ENCODE data around the gene PCDH9. TPM values are rescaled to one million over a fixed set of nuclear protein-coding genes. Genes with fewer than 3 reads are reported as not detected.

The PCDH9 gene
- total and polyA plus RNA-seq, 8 donors = 2.0 to 11.6 (median 3.1) TPM

- Histone ChIP-seq H3K9me3 (no peaks in the 10 kb centered on the region), H3K4me1 (no peaks in the 10 kb centered on the region), H3K36me3 (no peaks in the 10 kb centered on the region), H3K27ac (no peak overlapping the region), H3K27me3 (no peaks in the 10 kb centered on the region), H3K4me3 (no peak overlapping the region)
- DNase-seq = no peak
- TF ChIP-seq CTCF (IDR thresholded peaks at IDR 0.05) = no peak
- intact Hi-C loops (cut with DNase I) = no loop called here
- ATAC-seq = no peak
These were observed 515.3 kb downstream of the PCDH9 start for GRCh38 chr13:66714795-66715194.

DNA sequence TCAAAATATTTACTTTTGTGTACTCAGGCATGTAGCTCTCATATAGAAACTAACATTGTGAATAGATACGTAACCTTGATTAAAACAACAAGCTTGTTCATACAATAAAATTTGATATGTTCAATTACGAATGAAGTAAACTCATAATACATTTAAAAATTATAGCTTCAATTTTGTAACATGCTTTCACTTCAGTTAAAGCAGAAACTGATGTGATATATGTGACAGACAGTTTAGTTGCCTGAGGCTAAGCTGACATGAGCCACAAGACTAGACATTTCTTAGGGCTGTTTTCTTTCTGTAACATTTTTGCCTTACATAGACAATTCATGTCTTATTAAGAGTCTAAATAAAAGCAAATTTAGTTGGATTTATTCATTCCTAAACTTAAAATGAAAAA, 526.0 kb downstream of the PCDH9 start:
- TF ChIP-seq CTCF (IDR thresholded peaks at IDR 0.05) = no peak
- intact Hi-C loops (cut with DNase I) = no loop called here
- no peak overlapping the region for H3K27ac ChIP-seq
- H3K4me3 ChIP-seq = no peak overlapping the region
- DNase-seq (no peak), ATAC-seq (no peak)
- peaks cover 0 to 2% of the 10 kb centered on the region in 2 donors for H3K9me3 ChIP-seq
- no peaks in the 10 kb centered on the region for H3K36me3 ChIP-seq
- no peaks in the 10 kb centered on the region for H3K4me1 ChIP-seq
- no peaks in the 10 kb centered on the region for H3K27me3 ChIP-seq

GRCh38 chr13:66703597-66703996, 526.5 kb downstream of the PCDH9 start:
- Histone ChIP-seq H3K4me1 (no peaks in the 10 kb centered on the region), H3K27me3 (no peaks in the 10 kb centered on the region), H3K4me3 (no peak overlapping the region), H3K9me3 (peaks cover 0 to 2% of the 10 kb centered on the region in 2 donors), H3K27ac (no peak overlapping the region), H3K36me3 (no peaks in the 10 kb centered on the region)
- no peak for TF ChIP-seq CTCF (IDR thresholded peaks at IDR 0.05)
- ATAC-seq = no peak
- intact Hi-C loops (cut with DNase I) = no loop called here
- DNase-seq = no peak

DNA sequence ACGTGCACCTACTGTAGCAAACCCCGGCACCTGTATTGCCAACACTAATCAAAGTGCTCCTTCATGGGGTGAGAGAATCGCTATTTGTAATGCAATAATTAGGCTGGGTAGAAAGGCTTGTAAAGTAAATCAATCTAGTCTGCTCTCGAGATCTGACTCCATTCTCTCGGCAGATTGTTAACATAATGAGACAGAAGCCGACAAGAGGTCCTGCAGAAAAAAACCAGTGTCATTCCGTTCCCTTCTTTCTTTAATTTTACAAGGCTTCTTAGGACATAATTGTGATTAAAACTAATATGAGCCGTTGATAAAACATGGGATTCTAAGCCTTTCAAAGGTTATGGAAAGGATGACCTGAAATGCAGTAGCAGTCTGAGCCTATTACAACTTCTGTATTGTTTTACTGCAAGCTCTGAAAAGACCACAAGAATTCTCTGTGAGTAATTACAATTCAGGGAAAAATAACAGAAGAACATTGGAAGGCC, 530.0 kb downstream of the PCDH9 start:
- ATAC-seq = no peak
- TF ChIP-seq CTCF (IDR thresholded peaks at IDR 0.05) = no peak
- no peaks in the 10 kb centered on the region for H3K4me1 ChIP-seq
- H3K9me3 ChIP-seq = peaks cover 0 to 5% of the 10 kb centered on the region in 2 donors
- no peak for DNase-seq
- H3K4me3 ChIP-seq = no peak overlapping the region
- H3K27ac ChIP-seq = no peak overlapping the region
- intact Hi-C loops (cut with DNase I) = no loop called here
- H3K36me3 ChIP-seq = no peaks in the 10 kb centered on the region
- H3K27me3 ChIP-seq = no peaks in the 10 kb centered on the region

GRCh38 chr13:66693656-66694055, 536.5 kb downstream of the PCDH9 start:
- ATAC-seq (no peak), DNase-seq (peak in 1 of 4 donors; percentile 21)
- intact Hi-C loops (cut with DNase I) = no loop called here
- Histone ChIP-seq H3K27ac (no peak overlapping the region), H3K27me3 (no peaks in the 10 kb centered on the region), H3K4me3 (no peak overlapping the region), H3K36me3 (no peaks in the 10 kb centered on the region), H3K9me3 (peaks cover 0 to 3% of the 10 kb centered on the region in 2 donors), H3K4me1 (no peaks in the 10 kb centered on the region)
- TF ChIP-seq CTCF (IDR thresholded peaks at IDR 0.05) = no peak

Measured in left lung (tissue), 10 donors.